ENCODE measurements around the gene SLCO3A1. TPM values are rescaled to one million over a fixed set of nuclear protein-coding genes. Genes with fewer than 3 reads are reported as not detected.

Gene SLCO3A1
- total RNA-seq, 4 donors from 2014 or later: 4.4 to 66.2 (median 5.1) TPM

DNA sequence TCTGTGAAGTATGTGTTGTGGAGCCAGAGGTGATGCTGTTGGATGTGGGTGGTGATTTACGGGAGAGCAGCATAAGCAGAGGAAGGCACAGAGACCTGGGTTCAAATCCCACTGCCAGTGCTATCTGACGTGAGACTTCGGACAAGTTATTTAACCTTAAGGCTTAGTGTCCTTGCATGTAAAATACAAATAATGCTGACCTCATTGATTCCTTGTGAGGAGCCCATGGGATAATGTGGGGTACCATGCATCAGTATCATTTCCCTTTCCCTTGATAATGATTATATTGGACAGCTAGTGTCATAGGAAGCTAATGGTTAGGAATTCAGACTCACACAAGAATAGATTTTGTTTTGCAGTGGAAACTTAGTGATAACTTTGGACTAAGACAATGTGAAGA, 141.6 kb downstream of the SLCO3A1 start:
- Histone ChIP-seq H3K9me3 (no peaks in the 10 kb centered on the region), H3K36me3 (no peaks in the 10 kb centered on the region), H3K27ac (no peak overlapping the region), H3K4me1 (no peaks in the 10 kb centered on the region), H3K4me3 (no peak overlapping the region), H3K27me3 (no peaks in the 10 kb centered on the region)
- intact Hi-C loops (cut with DNase I; ENCODE audit: low total_unique reads) (no loop called here), in situ Hi-C loops (cut with MboI; ENCODE audit: low pct_ligation_motif_present in 1 of 4, low pct_unique_long_range_greater_than_20kb in 1 of 4, low sequenced_read_pairs in 3 of 4) (no loop called here)
- TF ChIP-seq POLR2AphosphoS5 (IDR thresholded peaks at IDR 0.05) (no peak), EP300 (IDR thresholded peaks at IDR 0.05; ENCODE audit: low read depth) (no peak), POLR2A (IDR thresholded peaks at IDR 0.05) (no peak)
- TF ChIP-seq, protein P1, sequence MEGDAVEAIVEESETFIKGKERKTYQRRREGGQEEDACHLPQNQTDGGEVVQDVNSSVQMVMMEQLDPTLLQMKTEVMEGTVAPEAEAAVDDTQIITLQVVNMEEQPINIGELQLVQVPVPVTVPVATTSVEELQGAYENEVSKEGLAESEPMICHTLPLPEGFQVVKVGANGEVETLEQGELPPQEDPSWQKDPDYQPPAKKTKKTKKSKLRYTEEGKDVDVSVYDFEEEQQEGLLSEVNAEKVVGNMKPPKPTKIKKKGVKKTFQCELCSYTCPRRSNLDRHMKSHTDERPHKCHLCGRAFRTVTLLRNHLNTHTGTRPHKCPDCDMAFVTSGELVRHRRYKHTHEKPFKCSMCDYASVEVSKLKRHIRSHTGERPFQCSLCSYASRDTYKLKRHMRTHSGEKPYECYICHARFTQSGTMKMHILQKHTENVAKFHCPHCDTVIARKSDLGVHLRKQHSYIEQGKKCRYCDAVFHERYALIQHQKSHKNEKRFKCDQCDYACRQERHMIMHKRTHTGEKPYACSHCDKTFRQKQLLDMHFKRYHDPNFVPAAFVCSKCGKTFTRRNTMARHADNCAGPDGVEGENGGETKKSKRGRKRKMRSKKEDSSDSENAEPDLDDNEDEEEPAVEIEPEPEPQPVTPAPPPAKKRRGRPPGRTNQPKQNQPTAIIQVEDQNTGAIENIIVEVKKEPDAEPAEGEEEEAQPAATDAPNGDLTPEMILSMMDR (IDR thresholded peaks at IDR 0.05): no peak
- no peak for DNase-seq
- 96% methylated on average over 3 of the region's 3 CpGs; no CpG with 5 or more reads in 1 of the 2 donors for WGBS, 2 donors (ENCODE audit: low coverage in 1 of 2)

DNA sequence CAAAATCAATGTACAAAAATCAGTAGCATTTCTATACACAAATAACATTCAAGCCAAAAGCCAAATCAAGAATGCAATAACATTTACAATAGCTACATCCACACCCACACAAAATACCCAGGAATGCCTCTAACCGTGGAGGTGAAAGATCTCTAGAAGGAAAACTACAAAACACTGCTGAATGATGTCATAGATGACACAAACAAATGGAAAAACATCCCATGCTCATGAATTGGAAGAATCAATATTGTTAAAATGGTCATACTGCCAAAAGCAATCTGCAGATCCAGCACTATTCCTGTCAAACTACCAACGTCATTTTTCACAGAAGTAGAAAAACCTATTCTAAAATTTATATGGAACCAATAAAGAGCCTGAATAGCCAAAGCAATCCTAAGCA, 143.7 kb downstream of the SLCO3A1 start:
- no peaks in the 10 kb centered on the region for H3K9me3 ChIP-seq
- H3K27ac ChIP-seq: no peak overlapping the region
- no peak for DNase-seq
- intact Hi-C loops (cut with DNase I; ENCODE audit: low total_unique reads) (no loop called here), in situ Hi-C loops (cut with MboI; ENCODE audit: low pct_ligation_motif_present in 1 of 4, low pct_unique_long_range_greater_than_20kb in 1 of 4, low sequenced_read_pairs in 3 of 4) (no loop called here)
- H3K27me3 ChIP-seq: no peaks in the 10 kb centered on the region
- no peak for TF ChIP-seq POLR2AphosphoS5 (IDR thresholded peaks at IDR 0.05)
- TF ChIP-seq POLR2A (IDR thresholded peaks at IDR 0.05): no peak
- TF ChIP-seq EP300 (IDR thresholded peaks at IDR 0.05; ENCODE audit: low read depth): no peak
- TF ChIP-seq, protein P1 (IDR thresholded peaks at IDR 0.05): no peak
- H3K4me3 ChIP-seq: no peak overlapping the region
- H3K36me3 ChIP-seq: no peaks in the 10 kb centered on the region
- no peaks in the 10 kb centered on the region for H3K4me1 ChIP-seq
- 59 to 69% methylated on average over 2 of the region's 2 CpGs for WGBS, 2 donors (ENCODE audit: low coverage in 1 of 2)

DNA sequence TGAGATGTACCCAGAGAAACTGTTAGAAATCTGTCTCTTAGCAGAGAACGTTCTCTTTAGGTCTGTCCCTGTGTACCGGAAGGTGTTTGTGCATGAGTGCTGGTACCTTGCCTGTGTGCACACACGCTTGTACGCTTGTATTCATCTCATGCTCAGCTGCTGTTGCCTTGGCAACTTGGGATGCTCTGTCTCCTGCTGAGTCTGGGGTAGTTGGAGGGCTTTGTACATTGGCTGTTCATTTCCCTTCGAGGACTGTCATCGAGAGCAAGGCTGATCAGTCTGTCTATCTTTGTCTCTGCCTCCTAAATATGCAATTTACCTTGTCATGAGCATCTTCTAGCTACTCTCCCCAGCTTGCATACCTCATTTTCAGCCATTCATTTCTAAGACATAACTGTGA, 147.2 kb downstream of the SLCO3A1 start:
- no peak for DNase-seq
- intact Hi-C loops (cut with DNase I; ENCODE audit: low total_unique reads): no loop called here
- peaks cover 0 to 6% (median 0%) of the 10 kb centered on the region in 4 donors for H3K4me1 ChIP-seq
- H3K27ac ChIP-seq: no peak overlapping the region
- no peaks in the 10 kb centered on the region for H3K36me3 ChIP-seq
- H3K27me3 ChIP-seq: no peaks in the 10 kb centered on the region
- in situ Hi-C loops (cut with MboI; ENCODE audit: low pct_ligation_motif_present in 1 of 4, low pct_unique_long_range_greater_than_20kb in 1 of 4, low sequenced_read_pairs in 3 of 4): no loop called here
- no peaks in the 10 kb centered on the region for H3K9me3 ChIP-seq
- WGBS, 2 donors (ENCODE audit: low coverage in 1 of 2): 78 to 79% methylated on average over 3 to 6 of the region's 6 CpGs
- no peak overlapping the region for H3K4me3 ChIP-seq
- TF ChIP-seq, protein P1 (IDR thresholded peaks at IDR 0.05): no peak
- TF ChIP-seq EP300 (IDR thresholded peaks at IDR 0.05; ENCODE audit: low read depth) (no peak), POLR2A (IDR thresholded peaks at IDR 0.05) (no peak), POLR2AphosphoS5 (IDR thresholded peaks at IDR 0.05) (no peak)

DNA sequence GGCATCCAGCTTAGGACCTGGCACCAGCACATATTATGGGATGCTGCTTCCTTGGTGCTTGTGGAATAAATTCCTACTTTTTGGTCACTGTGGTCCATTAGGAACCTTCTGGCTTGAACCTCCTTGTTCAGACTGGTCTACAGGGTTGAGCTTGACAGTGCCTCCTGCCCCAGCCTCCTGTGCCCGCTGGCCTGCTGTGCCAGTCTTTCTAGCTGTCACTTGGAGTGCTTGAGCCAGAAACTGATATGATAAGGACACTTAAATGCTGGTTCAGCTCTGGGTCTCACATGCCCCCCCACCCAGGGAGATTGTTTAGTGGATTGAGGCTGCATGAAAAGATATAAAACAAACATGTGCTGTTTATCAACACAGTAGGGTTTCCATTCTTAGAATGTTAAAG, 147.8 kb downstream of the SLCO3A1 start:
- intact Hi-C loops (cut with DNase I; ENCODE audit: low total_unique reads) (no loop called here), in situ Hi-C loops (cut with MboI; ENCODE audit: low pct_ligation_motif_present in 1 of 4, low pct_unique_long_range_greater_than_20kb in 1 of 4, low sequenced_read_pairs in 3 of 4) (no loop called here)
- H3K27ac ChIP-seq: no peak overlapping the region
- no peaks in the 10 kb centered on the region for H3K9me3 ChIP-seq
- whole genome bisulfite sequencing, 2 donors (ENCODE audit: low coverage in 1 of 2): 100% methylated on average over 1 of the region's 1 CpG; no CpG with 5 or more reads in 1 of the 2 donors
- H3K4me1 ChIP-seq: peaks cover 0 to 11% (median 2%) of the 10 kb centered on the region in 4 donors
- H3K4me3 ChIP-seq: no peak overlapping the region
- TF ChIP-seq POLR2AphosphoS5 (IDR thresholded peaks at IDR 0.05): no peak
- no peak for DNase-seq
- no peaks in the 10 kb centered on the region for H3K27me3 ChIP-seq
- H3K36me3 ChIP-seq: no peaks in the 10 kb centered on the region

DNA sequence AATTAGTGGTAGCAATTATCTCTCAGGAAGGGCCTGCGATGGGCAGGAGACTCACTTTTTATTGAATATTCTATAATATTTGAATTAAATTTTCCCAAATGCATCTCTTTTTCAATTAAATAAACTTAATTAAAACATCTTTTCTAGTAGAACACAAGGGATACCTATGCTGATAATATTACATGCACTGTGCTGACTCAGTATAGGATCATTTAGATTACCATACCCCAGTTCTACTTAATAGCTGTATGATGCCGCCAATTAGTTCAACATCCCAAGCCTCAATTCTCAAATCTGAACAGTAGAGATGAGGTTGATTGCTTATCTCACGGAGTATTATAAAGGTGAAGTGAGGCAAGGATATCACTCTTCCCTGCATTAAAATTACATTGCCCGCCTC, 149.2 kb downstream of the SLCO3A1 start:
- H3K36me3 ChIP-seq: no peaks in the 10 kb centered on the region
- 88 to 98% methylated on average over 4 of the region's 4 CpGs for WGBS, 2 donors (ENCODE audit: low coverage in 1 of 2)
- H3K4me3 ChIP-seq: no peak overlapping the region
- no peaks in the 10 kb centered on the region for H3K27me3 ChIP-seq
- H3K9me3 ChIP-seq: no peaks in the 10 kb centered on the region
- no peak for DNase-seq
- no peak for TF ChIP-seq POLR2AphosphoS5 (IDR thresholded peaks at IDR 0.05)
- TF ChIP-seq EP300 (IDR thresholded peaks at IDR 0.05; ENCODE audit: low read depth): no peak
- TF ChIP-seq POLR2A (IDR thresholded peaks at IDR 0.05): no peak
- TF ChIP-seq, protein P1 (IDR thresholded peaks at IDR 0.05): no peak
- peaks cover 0 to 13% (median 3%) of the 10 kb centered on the region in 4 donors for H3K4me1 ChIP-seq
- in situ Hi-C loops (cut with MboI; ENCODE audit: low pct_ligation_motif_present in 1 of 4, low pct_unique_long_range_greater_than_20kb in 1 of 4, low sequenced_read_pairs in 3 of 4): no loop called here
- H3K27ac ChIP-seq: no peak overlapping the region
- intact Hi-C loops (cut with DNase I; ENCODE audit: low total_unique reads): no loop called here

All from transverse colon (tissue), 4 donors.